ENCODE measurements around the gene MBOAT2.

- no peak for TF ChIP-seq EZH2phosphoT487 (IDR thresholded peaks at IDR 0.05; ENCODE audit: insufficient read depth, low read depth)
- no peak for TF ChIP-seq EZH2 (IDR thresholded peaks at IDR 0.05; ENCODE audit: insufficient read depth, poor library complexity, severe bottlenecking)
Observed at GRCh38 chr2:8853426-8853825, 150.1 kb downstream of the MBOAT2 start.
